Measurements from ENCODE around the gene CHML.

- TF ChIP-seq, protein P1, sequence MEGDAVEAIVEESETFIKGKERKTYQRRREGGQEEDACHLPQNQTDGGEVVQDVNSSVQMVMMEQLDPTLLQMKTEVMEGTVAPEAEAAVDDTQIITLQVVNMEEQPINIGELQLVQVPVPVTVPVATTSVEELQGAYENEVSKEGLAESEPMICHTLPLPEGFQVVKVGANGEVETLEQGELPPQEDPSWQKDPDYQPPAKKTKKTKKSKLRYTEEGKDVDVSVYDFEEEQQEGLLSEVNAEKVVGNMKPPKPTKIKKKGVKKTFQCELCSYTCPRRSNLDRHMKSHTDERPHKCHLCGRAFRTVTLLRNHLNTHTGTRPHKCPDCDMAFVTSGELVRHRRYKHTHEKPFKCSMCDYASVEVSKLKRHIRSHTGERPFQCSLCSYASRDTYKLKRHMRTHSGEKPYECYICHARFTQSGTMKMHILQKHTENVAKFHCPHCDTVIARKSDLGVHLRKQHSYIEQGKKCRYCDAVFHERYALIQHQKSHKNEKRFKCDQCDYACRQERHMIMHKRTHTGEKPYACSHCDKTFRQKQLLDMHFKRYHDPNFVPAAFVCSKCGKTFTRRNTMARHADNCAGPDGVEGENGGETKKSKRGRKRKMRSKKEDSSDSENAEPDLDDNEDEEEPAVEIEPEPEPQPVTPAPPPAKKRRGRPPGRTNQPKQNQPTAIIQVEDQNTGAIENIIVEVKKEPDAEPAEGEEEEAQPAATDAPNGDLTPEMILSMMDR (IDR thresholded peaks at IDR 0.05), result no peak
- TF ChIP-seq POLR2A (IDR thresholded peaks at IDR 0.05), result no peak
These were observed 48.9 kb downstream of the CHML start for GRCh38 chr1:241591317-241591716.

All from tibial nerve (tissue), 3 donors.